ENCODE data around the gene TENT5A. TPM values are rescaled to one million over a fixed set of nuclear protein-coding genes. Genes with fewer than 3 reads are reported as not detected.

Gene TENT5A
- total RNA-seq, 1 donor from 2014 or later: 2.3 TPM

GRCh38 chr6:81761197-81761596, 8.7 kb upstream of the TENT5A start:
- no peak for DNase-seq (ENCODE audit: low spot score)
- Mint-ChIP-seq H3K27me3 (ENCODE audit: unreplicated experiment) (no peaks in the 10 kb centered on the region), H3K4me1 (ENCODE audit: unreplicated experiment) (peaks cover under 1% of the 10 kb centered on the region), H3K9me3 (ENCODE audit: unreplicated experiment) (no peaks in the 10 kb centered on the region), H3K4me3 (ENCODE audit: unreplicated experiment) (no peak overlapping the region), H3K36me3 (ENCODE audit: low read depth, unreplicated experiment) (no peaks in the 10 kb centered on the region), H3K27ac (ENCODE audit: unreplicated experiment) (no peak overlapping the region)
- TF ChIP-seq CTCF (IDR thresholded peaks at IDR 0.05; ENCODE audit: unreplicated experiment): no peak

- no peaks in the 10 kb centered on the region for H3K4me1 Mint-ChIP-seq (ENCODE audit: unreplicated experiment)
- no peaks in the 10 kb centered on the region for H3K36me3 Mint-ChIP-seq (ENCODE audit: low read depth, unreplicated experiment)
- H3K4me3 Mint-ChIP-seq (ENCODE audit: unreplicated experiment): no peak overlapping the region
- no peak overlapping the region for H3K27ac Mint-ChIP-seq (ENCODE audit: unreplicated experiment)
- no peaks in the 10 kb centered on the region for H3K9me3 Mint-ChIP-seq (ENCODE audit: unreplicated experiment)
- no peak for TF ChIP-seq CTCF (IDR thresholded peaks at IDR 0.05; ENCODE audit: unreplicated experiment)
- H3K27me3 Mint-ChIP-seq (ENCODE audit: unreplicated experiment): no peaks in the 10 kb centered on the region
- no peak for DNase-seq (ENCODE audit: low spot score)
Measured at GRCh38 chr6:81759782-81760181, 7.3 kb upstream of the TENT5A start.

GRCh38 chr6:81758221-81758620, 5.7 kb upstream of the TENT5A start:
- H3K9me3 Mint-ChIP-seq (ENCODE audit: unreplicated experiment): no peaks in the 10 kb centered on the region
- no peak for DNase-seq (ENCODE audit: low spot score)
- TF ChIP-seq CTCF (IDR thresholded peaks at IDR 0.05; ENCODE audit: unreplicated experiment): no peak
- no peak overlapping the region for H3K27ac Mint-ChIP-seq (ENCODE audit: unreplicated experiment)
- peaks cover 2% of the 10 kb centered on the region for H3K27me3 Mint-ChIP-seq (ENCODE audit: unreplicated experiment)
- peaks cover 5% of the 10 kb centered on the region for H3K4me1 Mint-ChIP-seq (ENCODE audit: unreplicated experiment)
- H3K36me3 Mint-ChIP-seq (ENCODE audit: low read depth, unreplicated experiment): no peaks in the 10 kb centered on the region
- H3K4me3 Mint-ChIP-seq (ENCODE audit: unreplicated experiment): no peak overlapping the region

DNA sequence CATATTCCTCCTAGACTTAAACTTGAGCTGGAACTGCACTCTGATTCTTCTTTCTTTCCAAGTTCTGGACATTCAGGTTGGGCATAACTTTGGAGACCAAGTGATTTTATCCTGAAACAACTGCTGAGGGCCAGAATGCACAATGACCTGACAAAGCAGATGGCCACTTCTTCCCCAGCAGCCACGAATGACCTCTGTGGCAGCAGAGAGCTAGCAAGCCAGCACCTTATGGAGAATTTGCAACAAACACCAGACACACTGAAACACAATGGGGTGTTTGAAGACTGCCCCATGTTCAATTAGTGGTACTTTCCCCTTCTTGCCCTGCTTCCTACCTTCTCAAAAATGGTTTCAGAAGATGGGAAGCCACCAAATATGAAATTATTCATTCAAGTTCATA, 4.2 kb upstream of the TENT5A start:
- Mint-ChIP-seq H3K27me3 (ENCODE audit: unreplicated experiment) (peaks cover 4% of the 10 kb centered on the region), H3K27ac (ENCODE audit: unreplicated experiment) (no peak overlapping the region), H3K36me3 (ENCODE audit: low read depth, unreplicated experiment) (no peaks in the 10 kb centered on the region), H3K9me3 (ENCODE audit: unreplicated experiment) (no peaks in the 10 kb centered on the region), H3K4me1 (ENCODE audit: unreplicated experiment) (peaks cover 9% of the 10 kb centered on the region), H3K4me3 (ENCODE audit: unreplicated experiment) (no peak overlapping the region)
- no peak for TF ChIP-seq CTCF (IDR thresholded peaks at IDR 0.05; ENCODE audit: unreplicated experiment)
- DNase-seq (ENCODE audit: low spot score): no peak

GRCh38 chr6:81755551-81755950, 3.1 kb upstream of the TENT5A start:
- Mint-ChIP-seq H3K36me3 (ENCODE audit: low read depth, unreplicated experiment) (no peaks in the 10 kb centered on the region), H3K9me3 (ENCODE audit: unreplicated experiment) (no peaks in the 10 kb centered on the region), H3K27ac (ENCODE audit: unreplicated experiment) (no peak overlapping the region), H3K4me3 (ENCODE audit: unreplicated experiment) (no peak overlapping the region), H3K4me1 (ENCODE audit: unreplicated experiment) (peaks cover 16% of the 10 kb centered on the region), H3K27me3 (ENCODE audit: unreplicated experiment) (peaks cover 12% of the 10 kb centered on the region)
- DNase-seq (ENCODE audit: low spot score): no peak
- no peak for TF ChIP-seq CTCF (IDR thresholded peaks at IDR 0.05; ENCODE audit: unreplicated experiment)
